NCI-H2196 (cell line): Measurements from ENCODE around the gene LCAT.
"Not testable (repeated sequence)": the region's sequence is repeated elsewhere in the genome, so short reads cannot be mapped to it uniquely, and the experiment has no call there.

Experiments used
- DNase-seq: peaks from one replicate; lab custom pipeline; 2025; ENCODE audit not compliant: unreplicated experiment; lab: John Stamatoyannopoulos, UW

LCAT gene

GRCh38 chr16:67933805-67934204 lies 10.1 kb downstream of the LCAT start:
- DNase-seq, result no peak

- DNase-seq, result no peak
Observed at GRCh38 chr16:67932462-67932840, 11.5 kb downstream of the LCAT start.

- DNase-seq, result no peak
Observed at GRCh38 chr16:67931712-67932461, 12.0 kb downstream of the LCAT start, which contains the start of gene CTRL. CTRL (minus strand) TSS chr16:67931862; CDS start chr16:67931852, 10 bp downstream.

- DNase-seq, result no peak
Observed at GRCh38 chr16:67930678-67931211, 13.2 kb downstream of the LCAT start.

DNA sequence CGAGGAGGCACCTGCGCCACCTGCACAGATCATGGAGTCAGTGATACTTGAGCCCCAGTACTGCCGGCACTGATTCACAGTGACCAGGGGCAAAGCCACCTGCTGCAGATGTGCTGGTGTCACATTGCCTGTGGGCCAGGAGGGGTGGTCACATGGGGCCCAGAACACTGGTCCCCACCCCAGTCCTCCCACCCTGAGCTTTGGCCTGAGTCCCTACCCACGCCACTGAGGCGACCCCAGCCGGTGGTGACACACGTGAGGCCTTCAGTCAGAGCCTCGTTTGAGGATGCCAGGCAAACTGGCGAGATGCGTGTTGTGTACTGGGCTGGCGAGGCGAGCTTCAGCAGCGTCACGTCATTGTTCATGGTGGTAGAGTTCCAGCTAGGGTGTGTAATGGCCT lies 13.7 kb downstream of the LCAT start:
- DNase-seq, result no peak

DNA sequence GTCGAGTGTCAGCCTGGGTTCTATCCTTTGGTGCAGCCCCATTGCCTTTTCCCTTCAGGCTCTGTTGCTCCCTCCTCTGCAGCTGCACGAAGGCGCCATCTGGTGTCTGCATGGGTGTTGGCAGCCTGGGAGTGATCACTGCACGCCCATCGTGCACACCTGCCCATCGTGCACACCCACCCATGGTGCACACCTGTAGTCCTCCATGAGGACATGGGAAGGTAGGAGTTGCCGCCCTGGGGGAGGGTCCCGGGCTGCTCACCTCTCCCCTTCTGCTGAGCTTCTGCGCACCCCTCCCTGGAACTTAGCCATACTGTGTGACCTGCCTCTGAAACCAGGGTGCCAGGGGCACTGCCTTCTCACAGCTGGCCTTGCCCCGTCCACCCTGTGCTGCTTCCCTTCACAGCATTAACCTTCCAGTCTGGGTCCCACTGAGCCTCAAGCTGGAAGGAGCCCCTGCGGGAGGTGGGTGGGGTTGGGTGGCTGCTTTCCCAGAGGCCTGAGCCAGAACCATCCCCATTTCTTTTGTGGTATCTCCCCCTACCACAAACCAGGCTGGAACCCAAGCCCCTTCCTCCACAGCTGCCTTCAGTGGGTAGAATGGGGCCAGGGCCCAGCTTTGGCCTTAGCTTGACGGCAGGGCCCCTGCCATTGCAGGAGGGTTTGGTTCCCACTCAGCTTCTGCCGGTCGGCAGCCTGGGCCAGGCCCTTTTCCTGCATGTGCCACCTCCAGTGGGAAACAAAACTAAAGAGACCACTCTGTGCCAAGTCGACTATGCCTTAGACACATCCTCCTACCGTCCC lies 15.2 kb downstream of the LCAT start:
- DNase-seq, result peak; percentile 56

DNA sequence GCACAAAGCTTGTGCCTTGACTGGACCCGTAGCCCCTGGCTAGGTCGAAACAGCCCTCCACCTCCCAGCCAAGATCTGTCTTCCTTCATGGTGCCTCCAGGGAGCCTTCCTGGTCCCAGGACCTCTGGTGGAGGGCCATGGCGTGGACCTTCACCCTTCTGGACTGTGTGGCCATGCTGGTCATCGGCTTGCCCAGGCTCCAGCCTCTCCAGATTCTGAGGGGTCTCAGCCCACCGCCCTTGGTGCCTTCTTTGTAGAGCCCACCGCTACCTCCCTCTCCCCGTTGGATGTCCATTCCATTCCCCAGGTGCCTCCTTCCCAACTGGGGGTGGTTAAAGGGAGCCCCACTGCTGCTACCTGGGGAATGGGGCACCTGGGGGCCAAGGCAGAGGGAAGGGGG lies 15.8 kb downstream of the LCAT start:
- no peak for DNase-seq

- DNase-seq, result no peak
Observed at GRCh38 chr16:67927131-67927941, 16.6 kb downstream of the LCAT start.

GRCh38 chr16:67926181-67926750 lies 17.7 kb downstream of the LCAT start:
- DNase-seq, result peak; percentile 55

DNA sequence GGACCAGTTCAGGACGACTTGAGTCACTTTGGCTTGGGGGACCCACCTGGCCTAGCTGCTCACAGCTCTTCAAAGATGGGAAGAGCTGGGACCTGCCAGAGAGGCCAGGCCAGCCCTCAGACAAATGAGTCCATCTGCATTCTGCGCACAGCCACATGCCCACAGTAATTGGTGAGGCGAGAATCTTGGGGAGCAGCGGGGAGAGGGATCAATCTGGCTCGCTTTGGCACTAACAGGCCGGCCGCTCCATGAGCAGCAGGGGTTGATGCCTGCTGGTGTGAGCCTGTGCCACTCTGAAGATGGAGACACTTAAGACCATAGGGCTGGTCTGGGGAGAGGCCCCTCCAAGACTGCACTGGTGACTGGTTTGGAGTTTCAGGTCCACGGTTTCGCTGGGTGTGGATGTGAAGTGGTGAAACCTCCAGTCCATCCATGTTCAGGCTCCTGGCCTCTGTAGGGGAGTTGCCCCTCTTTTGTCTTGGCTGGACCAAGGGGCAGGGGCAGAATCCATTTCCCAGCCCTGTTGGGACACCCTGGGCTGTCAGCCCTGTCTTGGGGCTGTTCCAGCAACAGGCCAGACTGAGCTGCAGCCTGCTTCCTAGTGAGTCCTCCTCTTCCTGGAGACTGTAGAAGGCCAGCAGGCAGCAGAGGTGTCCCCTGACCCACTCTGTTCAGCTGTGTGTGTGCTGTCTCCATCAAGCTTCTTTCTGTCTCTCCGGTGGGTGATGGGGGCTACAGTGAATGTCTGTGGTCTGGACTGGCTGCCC lies 19.6 kb downstream of the LCAT start:
- DNase-seq, result no peak

GRCh38 chr16:67923414-67924116 lies 20.4 kb downstream of the LCAT start:
- peak; percentile 80 for DNase-seq

DNA sequence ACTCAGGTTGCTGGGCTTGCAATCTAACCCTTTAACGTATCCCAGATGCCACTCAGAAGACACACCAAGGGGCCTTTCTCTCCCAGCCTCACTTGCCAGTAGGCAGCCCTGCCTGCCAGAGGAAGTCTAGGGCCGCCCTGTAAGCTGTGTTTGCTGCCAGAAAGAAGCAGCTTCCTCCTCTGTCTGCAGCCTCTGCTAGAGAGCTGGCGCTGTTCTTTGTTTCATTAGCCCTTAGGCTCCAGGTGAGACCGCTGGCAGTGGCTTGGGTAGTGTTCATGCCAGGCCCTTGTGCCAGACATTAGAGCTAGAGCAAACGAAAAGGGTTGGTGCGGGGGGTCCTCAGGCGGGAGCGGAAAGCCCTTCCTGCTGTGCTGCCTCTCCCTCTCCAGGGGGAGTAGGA lies 21.2 kb downstream of the LCAT start:
- peak; percentile 66 for DNase-seq

GRCh38 chr16:67922221-67922620 lies 21.7 kb downstream of the LCAT start:
- DNase-seq, result no peak

DNA sequence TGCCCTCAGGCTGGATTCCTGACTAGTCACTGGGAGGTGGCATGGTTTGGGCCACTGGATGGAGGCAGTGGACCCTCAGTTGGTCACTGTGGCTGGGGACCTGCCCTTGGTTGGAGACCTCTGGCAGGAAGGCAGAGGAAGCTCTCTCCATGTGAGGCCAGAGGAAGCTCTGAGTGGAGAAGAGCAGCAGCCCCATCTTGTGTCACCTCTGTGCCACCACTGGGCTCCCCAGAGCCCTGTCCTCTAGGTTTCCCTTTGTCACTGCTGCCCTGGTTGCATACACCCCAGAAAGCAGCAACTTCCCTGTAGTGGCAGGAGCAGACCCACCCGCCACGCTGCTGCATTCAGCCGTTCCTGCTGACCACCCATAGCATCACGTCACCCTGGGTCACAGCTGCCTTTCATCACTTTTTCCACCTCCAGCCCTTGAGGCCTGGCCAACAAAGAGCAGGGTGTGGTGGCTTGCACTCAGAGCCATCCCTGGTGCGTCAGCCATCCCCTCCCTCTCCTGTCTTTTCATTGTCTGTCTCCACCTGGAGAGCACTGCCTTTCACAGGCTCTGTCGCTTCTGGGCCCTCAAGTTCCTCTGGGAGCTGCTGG lies 24.2 kb downstream of the LCAT start:
- DNase-seq, result no peak

- DNase-seq, result peak; percentile 11
Observed at GRCh38 chr16:67917852-67918236, 26.1 kb downstream of the LCAT start.

DNA sequence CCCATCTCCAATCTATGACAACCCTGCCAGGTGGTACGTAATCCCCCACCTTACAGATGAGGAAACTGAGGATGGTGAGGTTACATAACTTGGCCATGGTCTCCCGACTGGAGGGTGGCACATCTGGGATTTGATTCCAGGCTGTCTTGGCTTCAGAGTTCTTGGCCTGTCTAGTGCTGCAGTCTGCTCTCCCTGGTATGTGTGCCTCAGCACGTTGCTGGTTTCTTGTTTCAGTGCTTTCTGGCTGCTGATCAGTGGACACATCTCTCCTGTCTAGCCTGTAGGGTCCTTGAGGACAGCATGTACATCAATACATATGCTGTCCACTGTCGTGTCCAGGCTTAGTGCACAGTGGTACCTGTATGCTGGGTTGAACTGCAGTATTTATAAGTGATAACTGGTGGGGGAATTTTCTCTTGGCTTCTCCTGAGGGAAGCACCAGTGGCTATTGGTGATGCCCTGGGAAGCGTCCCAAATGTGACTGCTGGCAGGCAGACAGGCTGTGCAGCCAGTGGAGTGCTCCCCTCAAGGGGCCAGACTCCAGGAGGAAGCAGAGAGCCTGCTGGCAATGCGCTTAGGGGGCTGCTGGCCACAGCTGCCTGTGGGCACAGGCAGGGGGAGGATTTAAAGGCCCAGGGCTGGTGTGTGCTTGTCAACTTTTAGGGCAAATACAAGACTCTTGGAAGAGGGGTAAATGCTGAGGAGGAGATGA lies 26.6 kb downstream of the LCAT start:
- no peak for DNase-seq

- peak; percentile 8 for DNase-seq
Observed at GRCh38 chr16:67915831-67916723, 27.8 kb downstream of the LCAT start.

GRCh38 chr16:67915496-67915769 lies 28.5 kb downstream of the LCAT start:
- DNase-seq, result not testable (repeated sequence)
